ENCODE results near the gene ALOX15. TPM values are rescaled to one million over a fixed set of nuclear protein-coding genes. Genes with fewer than 3 reads are reported as not detected.

Gene ALOX15
- total RNA-seq, 2 donors from 2014 or later: not detected

DNA sequence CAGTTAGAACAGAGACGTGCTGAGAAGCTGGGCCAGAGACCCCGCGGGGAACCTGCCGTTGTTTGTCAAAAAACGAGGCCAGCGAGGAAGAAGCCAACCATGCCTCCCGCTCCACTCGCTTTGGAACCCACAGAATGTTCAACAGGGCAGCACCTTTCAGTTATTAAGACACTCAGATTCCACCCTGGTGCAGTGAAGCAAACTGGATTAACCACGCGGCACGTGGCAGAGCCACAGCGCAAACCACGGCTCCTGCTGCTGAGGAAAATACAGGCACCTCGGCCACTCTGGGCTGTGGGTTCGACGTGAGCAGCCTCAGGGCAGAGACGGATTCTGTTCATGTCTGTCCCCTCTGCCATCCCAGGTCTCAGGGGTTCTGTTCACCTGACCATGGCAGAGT, 24.4 kb downstream of the ALOX15 start:
- 71 to 72% methylated on average over 15 to 17 of the region's 17 CpGs for WGBS, 2 donors
- ATAC-seq (no peak), DNase-seq (no peak)

DNA sequence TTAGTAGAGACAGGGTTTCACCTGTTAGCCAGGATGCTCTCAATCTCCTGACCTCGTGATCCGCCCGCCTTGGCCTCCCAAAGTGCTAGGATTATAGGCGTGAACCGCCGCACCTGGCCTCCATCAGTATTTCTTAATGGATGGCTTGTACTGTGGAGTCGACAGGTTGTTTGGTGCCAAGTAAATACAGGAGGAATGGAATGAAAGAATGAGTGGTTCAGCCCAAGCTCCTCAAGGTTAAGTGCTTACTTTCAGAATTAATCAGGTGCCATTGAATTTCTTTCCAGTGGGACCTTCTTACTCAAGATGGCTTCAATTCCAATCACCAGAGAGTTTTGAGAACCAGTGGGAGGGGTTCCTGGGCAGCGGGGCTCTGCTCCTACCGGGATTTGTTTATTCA, 25.0 kb downstream of the ALOX15 start:
- ATAC-seq (no peak), DNase-seq (no peak)
- intact Hi-C loops (cut with DNase I): no loop called here
- no peak for TF ChIP-seq POLR2A (IDR thresholded peaks at IDR 0.05)
- TF ChIP-seq, protein P1, sequence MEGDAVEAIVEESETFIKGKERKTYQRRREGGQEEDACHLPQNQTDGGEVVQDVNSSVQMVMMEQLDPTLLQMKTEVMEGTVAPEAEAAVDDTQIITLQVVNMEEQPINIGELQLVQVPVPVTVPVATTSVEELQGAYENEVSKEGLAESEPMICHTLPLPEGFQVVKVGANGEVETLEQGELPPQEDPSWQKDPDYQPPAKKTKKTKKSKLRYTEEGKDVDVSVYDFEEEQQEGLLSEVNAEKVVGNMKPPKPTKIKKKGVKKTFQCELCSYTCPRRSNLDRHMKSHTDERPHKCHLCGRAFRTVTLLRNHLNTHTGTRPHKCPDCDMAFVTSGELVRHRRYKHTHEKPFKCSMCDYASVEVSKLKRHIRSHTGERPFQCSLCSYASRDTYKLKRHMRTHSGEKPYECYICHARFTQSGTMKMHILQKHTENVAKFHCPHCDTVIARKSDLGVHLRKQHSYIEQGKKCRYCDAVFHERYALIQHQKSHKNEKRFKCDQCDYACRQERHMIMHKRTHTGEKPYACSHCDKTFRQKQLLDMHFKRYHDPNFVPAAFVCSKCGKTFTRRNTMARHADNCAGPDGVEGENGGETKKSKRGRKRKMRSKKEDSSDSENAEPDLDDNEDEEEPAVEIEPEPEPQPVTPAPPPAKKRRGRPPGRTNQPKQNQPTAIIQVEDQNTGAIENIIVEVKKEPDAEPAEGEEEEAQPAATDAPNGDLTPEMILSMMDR (IDR thresholded peaks at IDR 0.05): no peak
- H3K9me3 ChIP-seq: no peaks in the 10 kb centered on the region
- no peak overlapping the region for H3K27ac ChIP-seq
- H3K36me3 ChIP-seq (replicated peaks in 1 of 2; ENCODE audit: insufficient read depth in 1 of 2, low read depth in 2 of 2): no peaks in the 10 kb centered on the region
- WGBS, 2 donors: 44 to 64% methylated on average over 9 of the region's 9 CpGs
- H3K4me3 ChIP-seq: no peak overlapping the region
- no peaks in the 10 kb centered on the region for H3K27me3 ChIP-seq
- H3K4me1 ChIP-seq: no peaks in the 10 kb centered on the region

More for the DNA sequence above, 24.4 kb downstream of the ALOX15 start:
- H3K36me3 ChIP-seq (replicated peaks in 1 of 2; ENCODE audit: insufficient read depth in 1 of 2, low read depth in 2 of 2): no peaks in the 10 kb centered on the region
- no peaks in the 10 kb centered on the region for H3K9me3 ChIP-seq
- no peak overlapping the region for H3K4me3 ChIP-seq
- no peak overlapping the region for H3K27ac ChIP-seq
- H3K27me3 ChIP-seq: no peaks in the 10 kb centered on the region
- no peak for TF ChIP-seq POLR2A (IDR thresholded peaks at IDR 0.05)
- TF ChIP-seq, protein P1 (IDR thresholded peaks at IDR 0.05): no peak
- intact Hi-C loops (cut with DNase I): no loop called here
- no peaks in the 10 kb centered on the region for H3K4me1 ChIP-seq

DNA sequence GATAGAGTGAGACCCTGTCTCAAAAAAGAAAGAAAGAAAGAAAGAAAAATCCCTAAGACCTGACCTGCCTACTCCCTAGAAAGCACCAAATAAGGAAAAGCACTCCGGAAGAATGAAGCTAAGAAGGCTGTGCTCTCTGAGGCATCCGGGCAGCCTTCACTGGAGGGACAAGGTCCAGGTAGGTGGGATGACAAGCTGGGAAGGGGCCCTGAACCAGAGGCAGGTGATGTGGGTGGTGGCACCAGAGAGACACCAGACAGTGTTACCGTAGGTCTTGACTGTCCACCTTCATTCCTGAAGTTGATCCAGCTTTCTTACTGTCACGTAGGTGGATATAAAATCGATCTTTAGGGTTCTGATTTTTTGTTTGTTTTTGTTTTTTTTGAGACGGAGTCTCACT, 30.8 kb downstream of the ALOX15 start:
- 74 to 79% methylated on average over 6 of the region's 6 CpGs for WGBS, 2 donors
- H3K9me3 ChIP-seq: no peaks in the 10 kb centered on the region
- peaks cover 12% of the 10 kb centered on the region for H3K4me1 ChIP-seq
- TF ChIP-seq, protein P1 (IDR thresholded peaks at IDR 0.05): no peak
- TF ChIP-seq POLR2A (IDR thresholded peaks at IDR 0.05): no peak
- ATAC-seq (no peak), DNase-seq (no peak)
- H3K4me3 ChIP-seq: no peak overlapping the region
- H3K27ac ChIP-seq: no peak overlapping the region
- no peaks in the 10 kb centered on the region for H3K27me3 ChIP-seq
- intact Hi-C loops (cut with DNase I): no loop called here
- no peaks in the 10 kb centered on the region for H3K36me3 ChIP-seq (replicated peaks in 1 of 2; ENCODE audit: insufficient read depth in 1 of 2, low read depth in 2 of 2)

DNA sequence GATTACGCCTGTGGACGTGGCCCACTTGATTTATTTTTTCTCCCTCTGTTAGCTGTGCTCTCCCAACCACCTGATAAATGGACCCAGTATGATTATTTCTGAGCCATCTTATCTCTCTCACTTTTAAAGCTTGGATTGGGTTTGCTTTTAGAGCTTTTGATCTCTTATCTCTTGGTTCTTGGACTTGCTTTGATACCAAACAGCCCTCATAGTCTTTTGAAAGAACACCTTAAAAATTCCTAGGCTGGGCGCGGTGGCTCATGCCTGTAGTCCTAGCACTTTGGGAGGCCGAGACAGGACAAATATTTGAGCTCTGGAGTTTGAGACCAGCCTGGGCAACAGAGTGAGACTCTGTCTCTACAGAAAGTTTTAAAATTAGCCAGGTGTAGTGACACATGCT, 31.3 kb downstream of the ALOX15 start:
- intact Hi-C loops (cut with DNase I): no loop called here
- TF ChIP-seq, protein P1 (IDR thresholded peaks at IDR 0.05): no peak
- no peak for TF ChIP-seq POLR2A (IDR thresholded peaks at IDR 0.05)
- H3K4me1 ChIP-seq: peaks cover 12% of the 10 kb centered on the region
- H3K27me3 ChIP-seq: no peaks in the 10 kb centered on the region
- 84 to 89% methylated on average over 5 of the region's 5 CpGs for WGBS, 2 donors
- H3K4me3 ChIP-seq: no peak overlapping the region
- H3K27ac ChIP-seq: no peak overlapping the region
- H3K9me3 ChIP-seq: no peaks in the 10 kb centered on the region
- H3K36me3 ChIP-seq (replicated peaks in 1 of 2; ENCODE audit: insufficient read depth in 1 of 2, low read depth in 2 of 2): no peaks in the 10 kb centered on the region
- ATAC-seq (no peak), DNase-seq (no peak)

DNA sequence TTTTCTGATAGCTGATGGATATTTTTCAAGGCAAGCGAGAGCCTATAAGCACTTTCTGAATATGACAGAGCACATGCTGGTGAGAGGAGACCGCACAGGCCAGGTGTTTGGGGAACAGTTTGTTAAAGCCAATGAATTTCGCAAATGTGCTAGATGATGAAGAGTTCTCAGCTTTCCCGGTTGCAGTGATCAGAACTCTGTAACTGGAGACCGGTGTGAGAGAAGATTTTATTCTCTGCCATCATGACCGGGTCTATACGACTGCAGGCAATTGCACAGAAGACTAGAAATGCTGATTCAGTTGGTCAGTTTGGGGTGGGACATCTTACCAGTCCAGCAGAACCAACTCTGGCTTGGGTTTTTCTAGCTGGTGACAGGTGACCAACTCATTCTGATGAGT, 31.7 kb downstream of the ALOX15 start:
- peaks cover 12% of the 10 kb centered on the region for H3K4me1 ChIP-seq
- TF ChIP-seq POLR2A (IDR thresholded peaks at IDR 0.05): no peak
- TF ChIP-seq, protein P1 (IDR thresholded peaks at IDR 0.05): no peak
- ATAC-seq: no peak
- intact Hi-C loops (cut with DNase I): no loop called here
- H3K27me3 ChIP-seq: no peaks in the 10 kb centered on the region
- H3K4me3 ChIP-seq: no peak overlapping the region
- 77 to 81% methylated on average over 7 of the region's 7 CpGs for WGBS, 2 donors
- H3K36me3 ChIP-seq (replicated peaks in 1 of 2; ENCODE audit: insufficient read depth in 1 of 2, low read depth in 2 of 2): no peaks in the 10 kb centered on the region
- no peaks in the 10 kb centered on the region for H3K9me3 ChIP-seq
- H3K27ac ChIP-seq: no peak overlapping the region
- DNase-seq: no peak
